Stimulated activated CD8-positive, alpha-beta memory T cell treated with anti-CD3 and anti-CD28 coated beads, Interleukin-2, amount 100 ng/mL, for 48 hours (primary cell): ENCODE results near the gene COL4A5.
"Not testable (repeated sequence)": the region's sequence is repeated elsewhere in the genome, so short reads cannot be mapped to it uniquely, and the experiment has no call there.

Experiments
- DNase-seq, 2 donors: peaks; one replicate each; pipeline ENCODE4 v3.0.0-alpha.2; 2020; ENCODE audit warnings: low read depth in 2 of 2

Gene COL4A5

GRCh38 chrX:108456971-108457477, 17.4 kb downstream of the COL4A5 start:
- no peak for DNase-seq

GRCh38 chrX:108464604-108465003, 25.0 kb downstream of the COL4A5 start:
- DNase-seq, result no peak

GRCh38 chrX:108468486-108468885, 28.8 kb downstream of the COL4A5 start:
- no peak for DNase-seq

GRCh38 chrX:108473979-108474378, 34.3 kb downstream of the COL4A5 start:
- DNase-seq, result no peak

- not testable (repeated sequence) for DNase-seq
Measured at GRCh38 chrX:108481528-108481927, 41.9 kb downstream of the COL4A5 start.

GRCh38 chrX:108484251-108484650, 44.6 kb downstream of the COL4A5 start:
- no peak for DNase-seq

GRCh38 chrX:108485960-108486359, 46.3 kb downstream of the COL4A5 start:
- no peak for DNase-seq

- DNase-seq, result no peak
Measured at GRCh38 chrX:108494406-108495090, 54.9 kb downstream of the COL4A5 start.

GRCh38 chrX:108511721-108512120, 72.1 kb downstream of the COL4A5 start:
- no peak for DNase-seq

- no peak for DNase-seq
Measured at GRCh38 chrX:108516184-108516583, 76.5 kb downstream of the COL4A5 start.

- no peak for DNase-seq
Measured at GRCh38 chrX:108527724-108528123, 88.1 kb downstream of the COL4A5 start.

GRCh38 chrX:108537005-108537404, 97.4 kb downstream of the COL4A5 start:
- no peak for DNase-seq

GRCh38 chrX:108541286-108541685, 101.6 kb downstream of the COL4A5 start:
- DNase-seq, result no peak

- no peak for DNase-seq
Measured at GRCh38 chrX:108557580-108557979, 117.9 kb downstream of the COL4A5 start.

- no peak for DNase-seq
Measured at GRCh38 chrX:108558217-108558616, 118.6 kb downstream of the COL4A5 start.

GRCh38 chrX:108573136-108573535, 133.5 kb downstream of the COL4A5 start:
- DNase-seq, result no peak

GRCh38 chrX:108582151-108582550, 142.5 kb downstream of the COL4A5 start:
- no peak for DNase-seq

- DNase-seq, result no peak
Measured at GRCh38 chrX:108584617-108585211, 145.1 kb downstream of the COL4A5 start.

- DNase-seq, result no peak
Measured at GRCh38 chrX:108590496-108590895, 150.9 kb downstream of the COL4A5 start.

GRCh38 chrX:108601276-108601675, 161.6 kb downstream of the COL4A5 start:
- no peak for DNase-seq

- DNase-seq, result no peak
Measured at GRCh38 chrX:108610141-108610540, 170.5 kb downstream of the COL4A5 start.

- no peak for DNase-seq
Measured at GRCh38 chrX:108614616-108615015, 175.0 kb downstream of the COL4A5 start.

- no peak for DNase-seq
Measured at GRCh38 chrX:108640817-108641216, 201.2 kb downstream of the COL4A5 start.
